Hippocampal formation (tissue), 2 donors: ENCODE results near the gene ACSBG1.
A peak's percentile ranks its signal among the peaks of the same experiment; 100 is the strongest.

Source experiments
- DNase-seq, 2 donors: peaks; one replicate each; lab custom pipeline; 2025; lab: John Stamatoyannopoulos, UW

ACSBG1 gene, protein sequence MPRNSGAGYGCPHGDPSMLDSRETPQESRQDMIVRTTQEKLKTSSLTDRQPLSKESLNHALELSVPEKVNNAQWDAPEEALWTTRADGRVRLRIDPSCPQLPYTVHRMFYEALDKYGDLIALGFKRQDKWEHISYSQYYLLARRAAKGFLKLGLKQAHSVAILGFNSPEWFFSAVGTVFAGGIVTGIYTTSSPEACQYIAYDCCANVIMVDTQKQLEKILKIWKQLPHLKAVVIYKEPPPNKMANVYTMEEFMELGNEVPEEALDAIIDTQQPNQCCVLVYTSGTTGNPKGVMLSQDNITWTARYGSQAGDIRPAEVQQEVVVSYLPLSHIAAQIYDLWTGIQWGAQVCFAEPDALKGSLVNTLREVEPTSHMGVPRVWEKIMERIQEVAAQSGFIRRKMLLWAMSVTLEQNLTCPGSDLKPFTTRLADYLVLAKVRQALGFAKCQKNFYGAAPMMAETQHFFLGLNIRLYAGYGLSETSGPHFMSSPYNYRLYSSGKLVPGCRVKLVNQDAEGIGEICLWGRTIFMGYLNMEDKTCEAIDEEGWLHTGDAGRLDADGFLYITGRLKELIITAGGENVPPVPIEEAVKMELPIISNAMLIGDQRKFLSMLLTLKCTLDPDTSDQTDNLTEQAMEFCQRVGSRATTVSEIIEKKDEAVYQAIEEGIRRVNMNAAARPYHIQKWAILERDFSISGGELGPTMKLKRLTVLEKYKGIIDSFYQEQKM

DNA sequence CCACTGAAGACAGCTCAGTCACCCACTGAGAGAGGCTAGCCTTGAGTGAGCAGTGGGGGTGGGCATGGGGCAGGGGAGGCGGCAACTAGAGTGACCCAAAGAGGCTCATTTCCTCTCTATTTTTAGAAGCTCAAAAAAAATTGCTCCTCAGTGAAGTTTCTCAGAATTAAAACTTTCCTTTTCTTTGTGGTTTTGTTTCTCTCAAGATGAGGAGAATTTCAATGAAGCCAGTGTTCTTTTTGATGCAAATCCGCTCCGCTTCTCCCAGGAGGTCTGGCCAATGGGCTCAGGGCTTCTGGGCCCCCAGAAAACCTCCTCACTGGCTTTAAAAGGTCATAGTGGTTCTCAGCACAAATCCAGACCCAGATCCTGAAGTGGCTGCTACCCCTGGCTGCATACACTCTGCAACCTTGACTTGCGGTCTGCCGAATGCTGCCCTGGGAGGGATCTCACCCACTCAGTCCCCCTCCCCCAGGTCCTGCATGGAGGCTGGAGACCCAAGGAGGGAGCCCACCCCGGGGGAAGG, at the start of gene ACSBG1:
Gene ACSBG1, minus strand, starts transcription at position 51 of the 526 bp plus-strand sequence. CDS start 64 bp downstream, outside the sequence.
- DNase-seq = peak in 1 of 2 donors; percentile 51

DNA sequence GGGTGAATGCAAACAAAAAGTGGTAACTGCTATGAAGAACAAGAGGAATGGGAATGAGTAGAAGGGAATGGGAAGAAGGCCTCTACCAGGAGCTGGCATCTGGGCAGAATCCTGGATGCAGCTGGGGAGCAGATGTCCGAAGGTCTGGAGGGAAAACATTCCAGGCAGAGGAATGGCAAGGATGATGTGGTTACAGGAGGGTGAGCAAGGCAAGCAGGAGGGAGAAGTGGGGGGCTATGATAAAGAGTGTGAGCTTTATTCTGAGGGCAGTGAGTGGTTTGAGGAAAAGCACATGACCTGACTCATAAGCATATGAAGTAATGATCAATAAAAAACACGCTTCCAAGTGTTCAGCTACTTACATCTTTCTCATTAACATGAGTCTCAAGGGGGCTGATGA, 48.0 kb upstream of the ACSBG1 start:
- no peak for DNase-seq

DNA sequence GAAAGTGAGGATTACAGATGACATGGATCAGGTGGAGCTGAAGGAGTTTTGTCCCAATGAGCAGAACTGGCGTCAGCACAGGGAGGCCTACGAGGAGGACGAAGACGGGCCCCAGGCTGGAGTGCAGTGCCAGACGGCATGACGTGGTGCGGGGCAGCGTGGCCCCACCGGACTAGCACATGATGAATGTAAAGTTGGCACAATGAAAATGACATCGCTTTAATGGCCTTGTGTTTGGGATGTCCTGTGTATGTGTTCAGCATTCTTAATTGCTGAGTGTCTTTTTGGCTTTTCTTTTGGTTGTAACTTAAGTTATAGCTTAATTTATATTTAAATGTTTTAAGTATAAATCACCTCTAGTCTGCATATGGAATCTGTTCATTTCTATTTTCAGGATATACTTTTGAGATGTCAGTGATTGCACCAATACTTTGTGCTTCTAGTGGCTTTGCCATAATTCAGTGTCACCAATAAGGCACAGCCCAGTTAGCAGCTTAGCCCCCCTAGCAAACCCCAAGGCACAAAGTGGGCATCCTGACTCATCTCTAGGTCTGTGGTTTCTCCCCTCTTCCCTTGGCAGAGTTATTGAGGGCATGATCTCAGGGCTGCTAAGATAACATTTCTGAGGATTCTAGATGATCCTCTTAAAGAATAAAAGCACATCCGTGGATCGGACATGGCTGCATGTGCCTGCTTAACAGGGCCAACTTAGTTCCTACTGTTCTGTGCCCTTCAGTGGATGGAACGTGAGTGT, 46.1 kb upstream of the ACSBG1 start:
- no peak for DNase-seq

DNA sequence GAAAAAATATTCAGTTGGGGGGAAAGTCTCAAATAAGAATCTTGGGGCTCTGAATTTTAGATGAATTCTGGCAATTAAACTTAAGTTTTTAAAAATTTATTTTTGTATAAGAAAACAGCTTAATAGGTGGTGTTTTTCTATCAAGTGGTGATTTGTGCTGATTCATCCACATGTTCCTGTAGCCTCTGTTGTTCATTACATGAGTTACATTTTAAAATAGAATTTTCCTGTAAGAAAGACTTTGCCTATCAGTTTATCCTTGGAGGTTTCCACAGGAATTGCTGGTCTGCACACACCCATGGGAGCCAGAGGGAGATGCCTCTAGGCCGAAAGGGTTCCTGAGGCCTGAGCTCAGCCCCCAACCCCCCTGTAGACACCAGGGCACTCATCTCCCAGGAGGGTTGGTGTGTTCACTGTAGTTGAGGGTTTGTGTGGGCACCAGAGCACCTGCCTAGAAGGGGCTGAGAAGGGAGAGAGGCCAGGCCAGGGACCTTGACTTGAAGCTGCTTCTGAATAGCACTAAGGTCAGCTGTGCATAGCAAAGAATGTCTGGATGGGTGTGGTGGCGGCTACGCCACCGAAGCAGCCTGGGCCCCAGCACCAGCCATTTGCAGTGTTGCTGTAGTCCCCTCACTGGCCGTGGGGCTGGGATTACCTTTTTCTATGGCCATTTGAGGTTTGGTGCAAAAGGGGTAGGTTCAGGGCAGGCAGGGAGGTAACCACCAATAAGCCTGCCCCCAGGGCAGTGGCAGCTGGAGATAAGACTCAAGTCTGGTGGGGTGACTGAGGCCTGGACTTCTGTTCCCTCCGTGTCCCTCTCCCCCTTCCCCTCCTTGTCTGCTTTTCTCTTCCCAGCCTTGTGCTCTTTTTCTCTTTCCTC, 41.9 kb upstream of the ACSBG1 start:
- DNase-seq = no peak

DNA sequence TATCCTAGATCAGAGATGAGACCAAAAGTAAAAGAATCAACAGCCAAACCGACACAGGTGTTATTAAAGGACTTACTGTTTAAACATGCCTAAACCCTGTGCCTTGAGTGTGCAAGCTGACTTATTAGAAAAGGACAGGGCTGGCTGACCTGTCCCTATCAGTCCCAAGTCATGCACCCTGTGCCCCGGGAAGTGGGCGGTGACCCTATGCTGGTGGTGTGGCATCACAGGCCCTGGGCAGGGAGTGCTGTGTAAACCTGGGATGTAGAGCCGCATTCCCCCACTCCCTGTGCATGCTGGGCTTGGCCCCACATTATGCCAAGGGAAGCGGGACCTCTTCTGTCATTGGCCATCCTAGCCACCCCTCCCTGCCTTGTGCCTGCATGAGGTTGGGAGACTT, 40.6 kb upstream of the ACSBG1 start:
- DNase-seq = no peak

DNA sequence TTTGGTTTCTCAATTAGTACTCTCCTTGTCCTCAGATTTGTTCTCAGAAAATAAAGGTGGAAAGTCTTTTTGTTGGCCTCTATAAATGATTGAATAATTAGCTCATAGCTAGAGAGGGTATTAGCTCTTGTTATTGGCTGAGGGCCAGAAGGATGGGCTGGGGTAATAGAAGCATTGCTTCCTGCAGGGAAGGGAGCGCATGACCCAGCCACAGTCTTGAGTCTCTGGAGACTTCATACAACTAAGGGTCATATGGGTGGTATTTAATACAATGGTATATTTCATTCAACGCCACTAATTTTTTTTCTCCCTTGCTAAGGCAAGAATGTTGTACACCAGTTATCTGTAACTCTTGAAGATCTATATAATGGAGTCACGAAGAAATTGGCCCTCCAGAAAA, 38.4 kb upstream of the ACSBG1 start:
- no peak for DNase-seq

DNA sequence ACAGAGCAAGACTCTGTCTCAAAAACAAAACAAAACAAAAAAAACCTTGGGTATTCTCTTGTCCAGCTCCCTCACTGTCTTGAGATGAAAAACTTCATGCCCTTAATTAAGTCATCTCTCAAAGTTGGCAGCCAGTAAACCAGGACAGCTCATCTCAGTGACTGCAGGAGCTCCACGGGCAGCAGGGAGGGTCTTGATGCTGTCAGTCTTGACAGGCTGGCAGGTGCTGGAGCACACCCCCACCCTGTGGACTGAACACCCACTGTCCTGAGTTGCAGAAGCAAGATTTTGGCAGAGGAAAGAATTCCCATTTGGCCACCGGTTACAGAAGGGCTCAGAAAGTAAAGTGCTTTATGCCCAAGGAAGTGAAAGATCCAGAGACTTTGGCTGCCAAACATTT, 38.0 kb upstream of the ACSBG1 start:
- no peak for DNase-seq

DNA sequence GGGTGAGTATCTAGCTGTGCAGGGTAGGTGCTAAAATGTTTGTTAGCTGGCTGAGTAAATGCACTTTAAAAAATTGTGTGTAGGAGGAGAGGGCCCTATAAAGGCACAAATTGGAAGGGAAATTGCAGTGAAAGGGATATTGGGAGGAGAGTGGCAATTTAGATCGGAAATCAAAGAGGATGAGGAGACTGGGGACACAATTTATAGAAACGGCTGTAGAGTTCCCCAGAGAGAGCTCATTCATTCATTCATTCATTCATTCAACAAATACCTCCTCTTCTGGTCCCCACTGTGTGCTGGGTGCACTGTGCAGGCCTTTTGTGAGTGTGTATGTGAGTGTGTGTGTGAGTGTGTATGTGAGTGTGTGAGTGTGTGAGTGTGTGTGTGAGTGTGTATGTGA, 32.4 kb upstream of the ACSBG1 start:
- DNase-seq = no peak

DNA sequence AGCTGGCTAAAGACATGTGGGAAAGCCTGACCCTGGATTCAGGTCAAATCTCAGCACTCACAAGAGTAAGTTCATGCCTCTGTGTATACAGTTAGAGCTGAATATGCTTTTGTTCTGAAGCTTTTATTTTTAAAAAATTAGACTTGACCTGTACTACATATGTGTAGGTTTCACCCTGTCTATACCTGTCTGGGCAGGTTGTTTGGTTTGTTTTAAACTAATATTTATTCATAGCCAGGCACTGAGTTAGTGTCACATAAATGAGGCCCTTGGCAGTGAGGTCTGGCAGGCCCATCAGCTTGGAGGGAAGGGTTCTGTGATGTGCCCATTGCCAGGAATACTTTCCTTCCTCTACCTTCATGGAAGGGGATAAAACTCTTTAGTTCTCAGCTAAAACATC, 31.9 kb upstream of the ACSBG1 start:
- DNase-seq = no peak

DNA sequence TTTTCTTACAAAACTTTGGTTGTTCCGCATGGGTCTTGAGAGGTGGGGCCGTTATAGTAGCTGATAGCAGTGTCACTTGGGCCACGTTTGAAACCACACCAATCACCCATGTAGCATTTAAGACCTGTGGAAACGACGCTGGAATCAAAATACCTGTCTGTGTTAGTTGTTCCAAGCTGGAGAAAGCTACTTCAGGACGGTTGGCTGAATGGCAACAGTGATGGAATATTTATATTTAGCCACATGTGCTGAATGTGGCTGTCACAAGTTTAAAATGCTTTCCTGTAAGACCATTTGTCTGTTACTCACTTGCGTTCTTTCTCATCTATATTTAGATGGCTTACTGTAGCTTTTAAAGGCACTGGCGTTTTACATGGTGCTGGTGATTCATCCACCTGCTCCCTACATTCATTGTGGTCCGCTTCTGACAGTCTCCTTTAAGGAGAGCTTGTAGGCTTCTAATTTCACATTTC, 31.4 kb upstream of the ACSBG1 start:
- no peak for DNase-seq

DNA sequence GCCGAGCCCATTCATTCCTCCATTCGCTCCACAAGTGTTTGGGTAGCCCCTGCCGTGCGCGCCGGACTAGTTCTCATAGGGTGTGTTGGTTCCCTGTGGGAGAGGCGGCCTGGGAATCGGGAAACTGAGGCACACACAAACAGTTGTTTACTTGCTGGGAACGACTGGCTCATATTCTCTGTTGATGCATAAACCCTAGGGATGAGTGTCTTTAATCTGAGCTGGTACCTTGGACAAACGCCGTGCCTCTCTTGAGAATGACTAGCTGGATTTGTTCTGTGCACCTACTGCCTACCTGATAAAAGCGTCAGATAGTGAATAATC, 30.7 kb upstream of the ACSBG1 start:
- DNase-seq = no peak

DNA sequence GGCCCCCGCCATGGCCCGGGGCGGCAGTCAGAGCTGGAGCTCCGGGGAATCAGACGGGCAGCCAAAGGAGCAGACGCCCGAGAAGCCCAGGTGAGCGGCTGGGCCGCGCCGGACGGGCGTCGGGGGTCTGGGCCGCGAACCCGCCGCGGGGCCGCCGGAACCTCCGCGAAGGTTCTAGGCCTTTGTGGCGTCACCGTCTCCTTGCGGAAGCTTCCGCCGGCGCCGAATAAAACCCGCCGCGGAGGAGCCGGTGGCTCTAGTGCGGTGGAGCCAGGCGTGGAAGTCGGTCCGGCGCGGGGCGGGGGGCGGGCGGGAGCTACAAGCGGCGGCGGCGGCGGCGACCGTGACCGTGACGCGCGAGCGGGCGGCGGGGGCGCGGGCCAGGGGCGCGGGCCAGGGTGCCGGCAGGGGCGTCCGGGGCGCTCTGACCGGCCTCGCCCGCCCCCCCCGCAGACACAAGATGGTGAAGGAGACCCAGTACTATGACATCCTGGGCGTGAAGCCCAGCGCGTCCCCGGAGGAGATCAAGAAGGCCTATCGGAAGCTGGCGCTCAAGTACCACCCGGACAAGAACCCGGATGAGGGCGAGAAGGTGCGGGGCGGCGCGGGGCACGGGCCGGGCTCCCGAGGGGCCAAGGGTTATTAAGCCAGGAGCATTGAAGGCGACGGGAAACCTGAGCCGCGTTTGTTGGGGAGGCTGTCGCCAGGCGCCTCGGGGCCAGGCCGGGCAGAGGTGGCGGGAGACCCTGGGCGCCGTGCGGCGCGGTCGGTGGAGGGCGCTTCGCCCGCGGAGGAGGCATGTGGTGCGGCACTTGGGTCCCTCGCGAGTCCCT, 30.2 kb upstream of the ACSBG1 start, which contains the start of gene DNAJA4:
Gene DNAJA4, plus strand, starts transcription at position 259 of the 833 bp plus-strand sequence. Its CDS starts 202 bp downstream, at position 461.
- DNase-seq = peak; percentile 11 to 58

DNA sequence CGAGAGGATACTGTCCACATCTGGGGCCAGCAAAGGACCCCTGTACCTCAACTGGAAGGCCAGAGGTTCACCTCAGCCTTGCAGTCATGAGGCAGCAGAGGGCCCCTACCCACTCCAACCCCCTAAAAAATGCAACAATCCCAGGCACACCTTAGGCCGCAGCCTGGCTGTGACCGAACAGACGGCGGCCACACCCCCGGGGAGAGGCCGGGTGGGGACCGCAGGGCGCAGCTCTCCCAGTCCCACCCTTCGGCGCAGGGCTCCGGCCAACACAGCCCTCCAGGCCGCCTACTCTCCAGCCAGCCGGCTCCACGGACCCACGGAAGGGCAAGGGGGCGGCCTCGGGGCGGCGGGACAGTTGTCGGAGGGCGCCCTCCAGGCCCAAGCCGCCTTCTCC, 29.5 kb upstream of the ACSBG1 start:
- no peak for DNase-seq

DNA sequence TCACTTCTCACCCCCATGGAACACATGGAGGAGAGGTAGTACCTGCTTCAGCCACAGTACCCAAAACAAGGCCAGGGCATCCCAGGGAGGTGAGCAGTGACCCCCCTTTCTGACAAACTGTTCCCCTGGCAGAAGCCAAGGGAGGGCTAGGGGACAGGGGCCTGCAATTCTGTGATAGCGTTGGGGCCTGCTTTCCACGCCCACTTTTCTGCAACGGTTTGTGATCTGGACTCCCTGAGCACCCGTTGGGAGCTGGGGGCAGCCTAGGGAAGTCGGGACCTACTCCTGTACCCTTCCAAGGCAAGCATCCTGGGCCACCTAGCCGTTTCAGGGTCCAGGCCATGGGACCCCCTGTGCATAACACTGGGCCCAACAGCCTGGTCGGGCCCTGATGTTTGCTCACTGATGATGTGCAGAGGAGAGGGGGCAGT, 29.0 kb upstream of the ACSBG1 start:
- DNase-seq = no peak

DNA sequence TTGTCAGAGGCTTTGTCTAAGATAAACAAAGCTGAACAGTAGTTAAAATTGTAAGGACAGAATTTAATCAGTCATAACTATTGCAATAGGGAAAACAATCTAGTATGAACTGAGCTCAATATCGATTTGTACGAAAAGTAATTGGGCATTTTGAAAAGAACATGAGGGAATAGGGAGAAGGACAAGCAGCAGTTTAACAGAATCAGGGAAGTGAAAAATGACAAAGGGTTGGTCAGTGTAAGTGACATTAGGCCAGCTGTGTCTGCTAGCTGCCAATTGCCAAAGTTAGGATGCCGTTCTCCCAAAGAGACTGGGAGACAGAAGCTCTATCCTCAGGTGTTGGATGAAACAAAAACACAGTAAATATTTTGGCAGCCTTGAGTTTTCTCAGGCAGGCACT, 26.7 kb upstream of the ACSBG1 start:
- DNase-seq = peak in 1 of 2 donors; percentile 8

DNA sequence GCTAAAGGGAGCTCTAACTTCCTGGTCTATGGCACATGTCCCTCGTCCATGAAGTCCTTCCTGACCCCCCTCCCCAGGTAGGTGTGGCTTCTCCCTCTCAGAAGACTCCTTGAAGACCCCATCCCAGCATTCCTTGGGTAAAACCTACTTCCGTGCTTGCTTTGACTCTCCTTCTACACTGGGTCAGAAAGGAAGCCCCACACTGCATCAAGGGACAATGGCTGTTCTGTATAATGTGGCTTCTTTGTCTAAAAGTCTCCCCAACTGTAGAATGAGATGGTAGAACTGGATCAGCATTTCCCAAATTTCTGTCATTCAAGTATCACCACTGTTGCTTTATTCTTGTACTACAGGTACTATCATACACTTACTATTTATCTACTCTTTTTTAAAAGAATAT, 26.1 kb upstream of the ACSBG1 start:
- DNase-seq = no peak

DNA sequence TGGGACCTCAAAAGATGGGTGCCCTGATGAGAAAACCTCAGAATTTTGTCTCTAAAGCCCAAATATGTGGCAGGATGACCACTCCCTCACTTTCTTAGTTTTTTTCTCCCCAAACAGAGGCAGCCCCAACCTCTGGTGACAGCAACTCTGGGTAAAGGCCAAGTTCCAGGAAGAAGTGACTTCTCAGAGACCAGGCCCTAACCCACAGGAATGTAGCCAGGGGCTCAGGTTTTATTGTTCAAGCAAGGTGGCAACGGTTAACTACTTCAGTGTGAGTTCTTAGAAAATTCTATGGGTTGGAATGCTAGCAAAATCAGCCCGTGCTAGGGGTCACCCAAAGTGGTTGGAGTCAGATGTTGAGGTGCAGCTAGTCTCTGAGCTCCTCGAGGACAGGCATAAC, 24.9 kb upstream of the ACSBG1 start:
- DNase-seq = no peak

DNA sequence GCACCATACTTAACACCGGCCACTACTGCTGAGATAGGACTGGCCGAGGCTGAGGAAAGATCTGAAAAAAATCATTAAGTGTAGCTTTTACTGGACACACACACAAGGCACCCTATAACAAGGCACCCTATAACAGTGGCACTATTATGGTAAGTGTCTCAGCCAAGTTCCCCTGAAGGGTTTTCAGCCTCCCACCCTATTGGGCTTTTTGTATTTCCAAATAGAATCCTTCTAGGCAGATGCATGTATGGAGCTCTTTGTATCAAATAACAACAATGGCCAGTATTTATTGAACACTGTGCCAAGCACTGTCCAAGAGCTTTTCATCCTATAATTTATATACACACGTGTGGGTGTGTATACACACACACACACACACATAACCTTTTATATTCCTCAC, 23.3 kb upstream of the ACSBG1 start:
- DNase-seq = peak in 1 of 2 donors; percentile 62

DNA sequence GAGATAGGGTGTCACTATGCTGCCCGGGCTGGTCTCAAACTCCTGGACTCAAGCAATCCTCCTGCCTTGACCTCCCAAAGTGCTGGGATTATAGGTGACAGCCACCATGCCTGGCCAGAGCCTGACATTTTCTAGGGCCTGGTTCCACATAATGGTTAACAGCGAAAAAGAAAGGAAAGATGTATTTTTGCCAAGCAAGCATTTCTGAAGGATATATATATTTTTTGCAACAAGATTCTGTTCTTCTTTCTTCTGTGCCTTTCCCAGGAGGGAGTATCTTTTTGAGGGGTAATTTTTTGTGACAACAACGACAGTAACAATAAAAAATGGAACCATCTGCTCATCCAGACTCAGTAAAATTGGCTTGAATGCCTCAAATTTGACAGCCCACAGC, 21.7 kb upstream of the ACSBG1 start:
- no peak for DNase-seq

DNA sequence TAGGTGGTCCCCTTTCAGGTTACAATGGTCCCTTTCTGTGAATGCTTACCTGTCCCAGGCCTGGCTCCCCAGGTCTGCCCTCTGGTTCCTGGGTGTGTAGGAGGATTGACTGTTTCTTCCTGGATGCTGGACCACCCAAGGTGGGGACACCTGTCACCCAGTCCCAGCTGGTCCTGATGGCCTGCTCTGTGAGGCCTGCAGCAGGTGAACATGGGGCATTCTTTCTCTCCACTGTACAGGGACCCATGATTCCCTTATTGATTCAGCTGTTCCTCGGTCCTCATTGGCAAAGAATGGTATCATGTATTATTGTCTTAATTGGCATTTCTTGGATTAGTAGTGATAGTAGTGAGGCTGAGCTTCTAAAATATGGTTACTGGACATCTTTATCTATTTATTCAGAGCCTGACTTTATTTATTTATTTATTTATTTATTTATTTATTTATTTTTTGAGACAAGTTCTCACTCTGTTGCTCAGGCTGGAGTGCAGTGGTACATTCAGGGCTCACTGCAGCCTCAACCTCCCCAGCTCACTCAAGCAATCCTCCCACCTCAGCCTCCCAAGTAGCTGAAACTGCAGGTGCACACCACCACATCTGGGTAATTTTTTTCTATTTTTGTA, 21.2 kb upstream of the ACSBG1 start:
- DNase-seq = no peak
